ENCODE data around the gene RBMXL3.

GRCh38 chrX:115178473-115178872 is 10.7 kb upstream of the RBMXL3 start:
- TF ChIP-seq POLR2A (IDR thresholded peaks at IDR 0.05; ENCODE audit: low read length) (no peak), GATA1 (IDR thresholded peaks at IDR 0.05; ENCODE audit: low read depth, low read length) (no peak)
